Type B pancreatic cell (in vitro differentiated cells): ENCODE measurements around the gene CSF3. TPM values are rescaled to one million over a fixed set of nuclear protein-coding genes. Genes with fewer than 3 reads are reported as not detected.

Experiments used
- DNase-seq: peaks from one replicate; pipeline ENCODE4 v3.0.0; 2021; ENCODE audit warnings: mixed read lengths; ENCODE audit not compliant: unreplicated experiment; ENCODE audit errors: extremely low spot score
- H3K27ac Mint-ChIP-seq: 2 replicates; pipeline ENCODE4 v1.8.0; 2021; ENCODE audit warnings: mild to moderate bottlenecking, mixed read lengths
- H3K27me3 Mint-ChIP-seq: 2 replicates; pipeline ENCODE4 v1.8.0; 2021; ENCODE audit warnings: mixed read lengths
- H3K36me3 Mint-ChIP-seq: 2 replicates; pipeline ENCODE4 v1.8.0; 2021; ENCODE audit warnings: mixed read lengths
- H3K4me1 Mint-ChIP-seq: one replicate; pipeline ENCODE4 v1.8.0; 2021; ENCODE audit warnings: mixed read lengths; ENCODE audit not compliant: unreplicated experiment
- H3K4me3 Mint-ChIP-seq: 2 replicates; pipeline ENCODE4 v1.8.0; 2021; ENCODE audit warnings: mild to moderate bottlenecking, mixed read lengths
- H3K9me3 Mint-ChIP-seq: 2 replicates; pipeline ENCODE4 v1.8.0; 2021; ENCODE audit warnings: mixed read lengths
- microRNA-seq: library from miRNA; unstranded; fragments of <30 nt; microRNA quantifications from one replicate; pipeline ENCODE4, GENCODE V29; 2020
- total RNA-seq: library from RNA; stranded (reverse); gene quantifications from 2 replicates; pipeline ENCODE4 v1.2.1, GENCODE V29; 2021; ENCODE audit warnings: low replicate concordance
- TF ChIP-seq, protein P1 (sequence below): fragments of 200-600 bp; sonication (generic); conservative IDR thresholded peaks from 2 replicates; pipeline ENCODE4 v1.5.0; 2021; ENCODE audit warnings: antibody characterized with exemption, mild to moderate bottlenecking

CSF3 gene
- total RNA-seq, 1 donor from 2014 or later = not detected

DNA sequence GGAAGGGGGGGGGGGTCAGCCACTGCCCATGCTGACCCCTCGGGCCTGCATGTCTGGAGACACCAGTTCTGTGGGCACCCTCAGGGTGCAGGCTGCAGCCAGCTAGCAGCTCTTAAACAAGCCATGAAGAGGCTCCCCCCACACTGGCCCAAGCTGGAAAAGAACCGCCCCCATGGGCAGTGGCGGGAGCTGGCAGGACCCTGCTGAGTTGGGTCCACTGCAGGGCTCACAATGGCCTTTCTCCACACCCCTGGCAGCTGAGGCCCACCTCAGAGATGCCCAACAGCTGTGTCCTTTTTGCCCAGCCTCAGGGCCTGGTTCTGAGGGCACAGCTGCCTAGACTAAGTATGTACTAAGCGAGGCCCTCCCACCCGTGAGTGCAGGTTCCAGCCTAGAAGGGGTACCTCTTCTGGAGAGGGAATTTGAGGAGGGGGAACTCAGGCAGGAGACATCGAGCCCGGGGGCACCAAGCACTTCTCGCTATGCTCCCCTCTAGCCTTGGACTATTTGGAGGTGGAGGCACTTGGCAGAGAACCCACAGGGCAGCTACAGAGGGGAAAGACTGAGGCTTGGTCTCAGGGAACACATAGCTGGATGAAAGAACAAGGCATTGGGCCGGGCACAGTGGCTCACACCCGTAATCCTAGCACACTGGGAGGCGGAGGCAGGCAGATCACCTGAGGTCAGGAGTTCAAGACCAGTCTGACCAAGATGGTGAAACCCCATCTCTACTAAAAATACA lies 50.7 kb downstream of the CSF3 start:
- Mint-ChIP-seq H3K27ac (no peak overlapping the region), H3K27me3 (peaks cover 4% of the 10 kb centered on the region), H3K9me3 (no peaks in the 10 kb centered on the region), H3K4me3 (no peak overlapping the region), H3K36me3 (no peaks in the 10 kb centered on the region), H3K4me1 (peaks cover 59% of the 10 kb centered on the region)
- TF ChIP-seq, protein P1, sequence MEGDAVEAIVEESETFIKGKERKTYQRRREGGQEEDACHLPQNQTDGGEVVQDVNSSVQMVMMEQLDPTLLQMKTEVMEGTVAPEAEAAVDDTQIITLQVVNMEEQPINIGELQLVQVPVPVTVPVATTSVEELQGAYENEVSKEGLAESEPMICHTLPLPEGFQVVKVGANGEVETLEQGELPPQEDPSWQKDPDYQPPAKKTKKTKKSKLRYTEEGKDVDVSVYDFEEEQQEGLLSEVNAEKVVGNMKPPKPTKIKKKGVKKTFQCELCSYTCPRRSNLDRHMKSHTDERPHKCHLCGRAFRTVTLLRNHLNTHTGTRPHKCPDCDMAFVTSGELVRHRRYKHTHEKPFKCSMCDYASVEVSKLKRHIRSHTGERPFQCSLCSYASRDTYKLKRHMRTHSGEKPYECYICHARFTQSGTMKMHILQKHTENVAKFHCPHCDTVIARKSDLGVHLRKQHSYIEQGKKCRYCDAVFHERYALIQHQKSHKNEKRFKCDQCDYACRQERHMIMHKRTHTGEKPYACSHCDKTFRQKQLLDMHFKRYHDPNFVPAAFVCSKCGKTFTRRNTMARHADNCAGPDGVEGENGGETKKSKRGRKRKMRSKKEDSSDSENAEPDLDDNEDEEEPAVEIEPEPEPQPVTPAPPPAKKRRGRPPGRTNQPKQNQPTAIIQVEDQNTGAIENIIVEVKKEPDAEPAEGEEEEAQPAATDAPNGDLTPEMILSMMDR = no peak
- no peak for DNase-seq

Small RNAs within 50 kb of the gene (microRNA-seq; reads per million reads assigned to microRNA genes)
- gene MIR6884 = not detected

Other genes with a start within 250 kb of the CSF3 start
- gene IKZF3, start 151.1 kb upstream of the CSF3 start, total RNA-seq = 0.19 and 0.29 TPM in 2 replicates
- gene ZPBP2, start 147.2 kb upstream of the CSF3 start, total RNA-seq = not detected in 2 replicates
- gene GSDMB, start 96.8 kb upstream of the CSF3 start, total RNA-seq = 15.8 and 16.4 TPM in 2 replicates
- gene ORMDL3, start 87.8 kb upstream of the CSF3 start, total RNA-seq = 59.8 and 82.7 TPM in 2 replicates
- gene LRRC3C, start 87.7 kb upstream of the CSF3 start, total RNA-seq = not detected in 2 replicates
- not detected in 2 replicates for gene GSDMA, start 52.4 kb upstream of the CSF3 start, total RNA-seq
- gene PSMD3, start 34.6 kb upstream of the CSF3 start, total RNA-seq = 110 and 116 TPM in 2 replicates
- gene MED24, start 39.0 kb downstream of the CSF3 start, total RNA-seq = 93.2 and 123 TPM in 2 replicates
- 18.3 and 37.0 TPM in 2 replicates for gene THRA, start 47.5 kb downstream of the CSF3 start, total RNA-seq
- gene NR1D1, start 85.1 kb downstream of the CSF3 start, total RNA-seq = 5.7 and 9.5 TPM in 2 replicates
- gene MSL1, start 106.5 kb downstream of the CSF3 start, total RNA-seq = 86.3 and 128 TPM in 2 replicates
- 63.0 and 101 TPM in 2 replicates for gene CASC3, start 125.1 kb downstream of the CSF3 start, total RNA-seq
- 9.9 and 18.6 TPM in 2 replicates for gene RAPGEFL1, start 162.0 kb downstream of the CSF3 start, total RNA-seq
- gene WIPF2, start 203.9 kb downstream of the CSF3 start, total RNA-seq = 27.2 and 35.3 TPM in 2 replicates